ENCODE results near the gene MCAT.

MCAT gene

DNA sequence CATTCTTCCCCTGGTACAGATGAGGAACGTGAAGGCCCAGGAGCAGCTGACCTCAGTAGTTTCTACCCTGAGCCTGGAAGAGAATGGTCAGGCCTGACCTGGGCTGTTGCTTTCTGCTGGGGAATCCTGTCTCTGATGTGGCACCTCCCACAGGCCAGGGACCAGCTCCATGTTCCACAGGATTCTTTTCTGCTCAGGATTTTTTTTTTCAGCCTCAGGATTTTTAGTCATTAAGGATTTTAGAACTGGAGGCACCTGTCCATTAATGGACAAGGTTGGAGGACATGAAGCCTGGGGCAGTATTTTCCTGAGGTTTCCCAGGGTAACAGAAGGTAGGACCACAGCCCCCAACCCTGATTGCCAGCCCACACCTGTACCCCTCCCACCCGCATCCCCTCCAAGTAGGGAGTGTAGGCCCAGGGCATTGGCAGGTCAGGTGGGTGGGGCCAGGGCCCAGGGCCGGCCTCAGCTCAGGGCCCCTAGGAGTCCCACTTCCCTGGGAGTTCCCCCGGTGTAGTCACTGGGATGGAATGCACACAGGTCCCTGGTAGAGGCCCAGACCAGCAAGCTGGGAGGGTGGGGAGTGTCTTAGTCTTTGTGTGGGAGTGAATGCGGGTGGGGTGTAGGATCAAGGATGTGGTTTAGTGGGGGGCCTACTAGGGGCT is 16.6 kb downstream of the MCAT start:
- Histone ChIP-seq H3K27ac (no peak overlapping the region), H3K4me3 (no peak overlapping the region)
- no peak for TF ChIP-seq CTCF (IDR thresholded peaks at IDR 0.05)
- DNase-seq (ENCODE audit: low spot score) = no peak

DNA sequence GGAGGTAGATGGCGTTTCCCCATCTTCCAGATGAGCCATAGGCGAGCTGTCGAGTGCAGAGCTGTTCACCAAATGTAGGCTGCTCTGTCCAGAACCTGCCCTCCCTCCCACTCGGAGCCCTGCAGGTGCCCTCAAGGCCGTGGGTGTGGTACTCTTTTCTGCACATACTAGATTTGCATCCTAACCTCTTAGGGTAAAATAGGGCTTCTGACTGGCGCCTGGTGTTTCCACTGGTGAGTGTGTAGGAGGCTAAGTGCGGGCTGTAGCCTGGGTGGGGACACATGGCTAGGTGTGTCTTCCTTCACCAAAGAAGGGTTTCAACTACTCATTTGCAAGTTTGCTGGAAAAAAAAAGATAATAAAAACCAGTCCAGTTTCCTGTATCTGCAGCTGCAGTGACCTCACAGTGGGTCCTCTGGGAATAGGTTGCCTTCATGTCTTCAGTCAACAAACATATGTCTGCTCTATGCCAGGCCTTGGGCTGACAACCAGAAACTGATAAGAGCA is 24.2 kb downstream of the MCAT start:
- TF ChIP-seq CTCF (IDR thresholded peaks at IDR 0.05) = no peak
- H3K4me3 ChIP-seq = no peak overlapping the region
- H3K27ac ChIP-seq = no peak overlapping the region
- DNase-seq (ENCODE audit: low spot score) = no peak

DNA sequence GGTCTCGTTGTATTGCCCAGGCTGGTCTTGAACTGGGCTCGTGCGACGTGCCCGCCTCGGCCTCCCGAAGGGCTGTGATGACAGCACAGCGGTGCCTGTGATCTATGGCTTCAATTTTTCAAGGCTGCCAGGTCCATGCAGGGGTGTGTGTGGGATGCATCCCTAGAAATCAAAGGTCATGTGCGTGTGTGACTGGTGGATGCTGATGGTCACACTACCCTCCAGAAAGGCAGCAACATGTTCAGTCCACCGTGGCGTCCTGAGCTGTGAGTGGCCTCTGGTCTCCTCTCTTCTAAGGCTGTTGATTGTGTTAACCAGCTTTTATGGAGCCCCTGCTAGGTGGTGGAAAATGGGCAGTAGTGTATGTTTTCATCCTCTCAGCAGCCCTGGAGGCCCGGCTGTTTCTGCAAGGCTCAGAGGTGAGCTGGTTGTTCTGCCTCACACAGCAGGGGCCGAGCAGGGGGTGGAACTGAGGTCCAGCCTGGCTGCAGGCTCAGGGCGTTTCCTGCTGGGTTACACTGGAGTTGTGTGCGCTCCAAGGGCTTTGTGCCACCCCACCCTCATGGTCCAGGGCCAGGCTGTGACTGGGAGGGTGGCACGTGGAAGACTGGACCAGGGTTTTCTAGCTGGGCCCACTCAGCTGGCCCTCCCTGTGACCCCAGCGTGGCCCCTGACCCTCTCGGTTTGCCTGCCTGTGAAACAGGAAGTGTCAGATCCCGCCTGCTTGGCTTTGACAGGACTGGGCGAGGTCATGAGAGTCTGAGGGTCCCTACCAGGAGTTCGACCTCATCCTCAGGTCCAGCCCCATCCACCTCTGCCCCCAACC is 25.0 kb downstream of the MCAT start:
- H3K4me3 ChIP-seq = no peak overlapping the region
- DNase-seq (ENCODE audit: low spot score) = no peak
- no peak for TF ChIP-seq CTCF (IDR thresholded peaks at IDR 0.05)
- no peak overlapping the region for H3K27ac ChIP-seq

DNA sequence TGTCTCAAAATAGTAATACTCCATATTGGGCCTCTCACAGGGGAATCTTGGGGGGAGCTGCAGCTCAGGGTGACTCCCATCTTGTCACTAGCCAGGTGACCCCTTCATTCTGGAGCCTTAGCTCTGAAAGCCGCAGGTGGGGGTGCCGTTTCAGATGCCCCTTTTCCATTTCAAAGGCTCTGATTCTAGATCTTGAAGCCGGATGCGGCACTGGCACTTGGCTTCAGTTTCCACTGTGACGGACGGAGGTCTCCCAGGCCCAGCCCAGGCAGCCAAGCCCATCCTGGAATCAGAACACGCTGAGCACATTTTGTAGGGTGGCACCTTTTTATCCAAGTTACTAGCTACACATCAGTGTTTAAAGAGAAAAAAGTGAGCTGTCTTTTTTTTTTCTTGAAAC is 26.3 kb downstream of the MCAT start:
- H3K4me3 ChIP-seq = no peak overlapping the region
- no peak for DNase-seq (ENCODE audit: low spot score)
- no peak overlapping the region for H3K27ac ChIP-seq
- no peak for TF ChIP-seq CTCF (IDR thresholded peaks at IDR 0.05)

GRCh38 chr22:43114958-43115357 is 28.2 kb downstream of the MCAT start:
- no peak overlapping the region for H3K4me3 ChIP-seq
- H3K27ac ChIP-seq = no peak overlapping the region
- no peak for TF ChIP-seq CTCF (IDR thresholded peaks at IDR 0.05)
- no peak for DNase-seq (ENCODE audit: low spot score)

- TF ChIP-seq CTCF (IDR thresholded peaks at IDR 0.05) = no peak
- H3K4me3 ChIP-seq = no peak overlapping the region
- H3K27ac ChIP-seq = no peak overlapping the region
- DNase-seq (ENCODE audit: low spot score) = no peak
These were observed 29.5 kb downstream of the MCAT start for GRCh38 chr22:43113526-43114251.

Data from coronary artery (tissue), 2 donors.